OCI-LY7 (cell line): ENCODE data around the gene NUP210. TPM values are rescaled to one million over a fixed set of nuclear protein-coding genes. Genes with fewer than 3 reads are reported as not detected.

Experiments used
- BruUV-seq: library from RNA; stranded (reverse); fragments of 400-500 nt; replicated peaks from 2 replicates; lab custom pipeline; 2021; lab: Mats Ljungman, UMichigan
- CTCF ChIA-PET: fragments of 300-600 bp; sonication (Branson Sonifier 250); formaldehyde crosslinking; loops from one replicate; lab custom pipeline; 2022; ENCODE audit warnings: antibody characterized with exemption; ENCODE audit not compliant: unreplicated experiment; lab: Charles Lee
- POLR2A ChIA-PET: fragments of 300-600 bp; sonication (Branson Sonifier 250); formaldehyde crosslinking; loops from one replicate; lab custom pipeline; 2022; ENCODE audit warnings: antibody characterized with exemption; lab: Charles Lee
- DNase-seq: peaks from one replicate; pipeline ENCODE4 v3.0.0-alpha.2; 2015; ENCODE audit warnings: low spot score
- H2AFZ ChIP-seq: fragments of 200-600 bp; sonication (generic), shearing (Covaris generic); 2 replicates; pipeline ENCODE4 v1.6.1; 2014; ENCODE audit warnings: mild to moderate bottlenecking, antibody characterized with exemption, low read length, moderate library complexity
- H3K27ac ChIP-seq: fragments of 200-600 bp; sonication (generic); 2 replicates; pipeline ENCODE4 v1.5.1; 2014; ENCODE audit warnings: mixed run types, low read depth, mild to moderate bottlenecking, moderate library complexity, low read length, inconsistent platforms; ENCODE audit not compliant: poor library complexity, severe bottlenecking
- H3K36me3 ChIP-seq: fragments of 200-600 bp; sonication (generic); 2 replicates; pipeline ENCODE4 v1.6.1; 2014; ENCODE audit warnings: mild to moderate bottlenecking, antibody characterized with exemption, low read length, moderate library complexity, mixed read lengths; ENCODE audit not compliant: insufficient read depth
- H3K4me1 ChIP-seq: fragments of 200-600 bp; sonication (generic); 2 replicates; pipeline ENCODE4 v1.5.1; 2014; ENCODE audit warnings: mild to moderate bottlenecking, low read length; ENCODE audit not compliant: insufficient read depth, poor library complexity, severe bottlenecking
- H3K4me2 ChIP-seq: fragments of 200-600 bp; sonication (generic); 2 replicates; pipeline ENCODE4 v1.6.1; 2014; ENCODE audit warnings: mild to moderate bottlenecking, low read length
- H3K4me3 ChIP-seq: fragments of 200-600 bp; sonication (generic); 2 replicates; pipeline ENCODE4 v1.5.1; 2014; ENCODE audit warnings: mild to moderate bottlenecking, low read depth, low read length; ENCODE audit not compliant: poor library complexity, severe bottlenecking
- H3K79me2 ChIP-seq: fragments of 200-600 bp; sonication (generic); 2 replicates; pipeline ENCODE4 v1.6.1; 2016; ENCODE audit warnings: low read depth, mild to moderate bottlenecking, low read length, moderate library complexity, mixed read lengths; ENCODE audit not compliant: insufficient read depth
- H3K9me2 ChIP-seq: fragments of 200-600 bp; sonication (generic); 2 replicates; pipeline ENCODE4 v1.6.1; 2016; ENCODE audit warnings: mild to moderate bottlenecking, low read length, mixed read lengths; ENCODE audit not compliant: insufficient read depth
- H3K9me3 ChIP-seq: fragments of 200-600 bp; sonication (generic); 2 replicates; pipeline ENCODE4 v1.6.1; 2014; ENCODE audit warnings: mild to moderate bottlenecking, mixed run types, low read length, mixed read lengths
- H4K20me1 ChIP-seq: fragments of 200-600 bp; sonication (generic); 2 replicates; pipeline ENCODE4 v1.6.1; 2014; ENCODE audit warnings: mild to moderate bottlenecking, antibody characterized with exemption, low read length, moderate library complexity, mixed read lengths; ENCODE audit not compliant: insufficient read depth
- CTCF ChIP-seq: fragments of 200-600 bp; sonication (generic); conservative IDR thresholded peaks from 2 replicates; pipeline ENCODE4 v1.5.1; 2014; ENCODE audit warnings: mild to moderate bottlenecking, antibody characterized with exemption, low read length, moderate library complexity, mixed read lengths
- EZH2phosphoT487 ChIP-seq: fragments of 200-600 bp; sonication (generic); IDR thresholded peaks from 2 replicates; pipeline ENCODE4 v1.6.1; 2018; ENCODE audit warnings: low read depth, borderline replicate concordance, mild to moderate bottlenecking, mixed run types, antibody characterized with exemption, low read length, moderate library complexity, mixed read lengths
- intact Hi-C: fragments of 100-400 bp; cut with micrococcal nuclease; formaldehyde crosslinking; loops from one replicate; pipeline ENCODE4 v1.10.0; 2022; ENCODE audit not compliant: unreplicated experiment
- total RNA-seq, 2 experiments: library from RNA; depleted of rRNA in 1 of 2; stranded (reverse); fragments of >200 nt in 1 of 2; shearing (Covaris generic) in 1 of 2; gene quantifications; 2 replicates each; pipeline ENCODE4 v1.2.3, GENCODE V29; 2014 to 2022

NUP210 gene
- total RNA-seq, 2 experiments from 2014 or later, result 195 to 232 TPM

GRCh38 chr3:13344663-13345062 is 75.5 kb downstream of the NUP210 start:
- no peak for DNase-seq
- TF ChIP-seq CTCF (no peak), EZH2phosphoT487 (no peak)
- POLR2A ChIA-PET, result interaction anchor here (1.1 to 3.2 kb wide), 3 partner anchors 10 to 87 kb away, joined by 3 to 12 read pairs (median 3); no protein-coding TSS in a partner anchor
- CTCF ChIA-PET, result no interaction called here
- BruUV-seq, result no TSS peak
- intact Hi-C loops, result no loop called here
- no peaks in the 10 kb centered on the region for H3K79me2 ChIP-seq
- no peak overlapping the region for H3K27ac ChIP-seq
- no peak overlapping the region for H3K4me2 ChIP-seq
- H3K4me3 ChIP-seq, result no peak overlapping the region
- no peak overlapping the region for H2AFZ ChIP-seq
- peaks cover 99% of the 10 kb centered on the region for H3K36me3 ChIP-seq
- H3K9me2 ChIP-seq, result no peaks in the 10 kb centered on the region
- H4K20me1 ChIP-seq, result no peaks in the 10 kb centered on the region
- H3K4me1 ChIP-seq, result peaks cover 6% of the 10 kb centered on the region
- no peaks in the 10 kb centered on the region for H3K9me3 ChIP-seq

DNA sequence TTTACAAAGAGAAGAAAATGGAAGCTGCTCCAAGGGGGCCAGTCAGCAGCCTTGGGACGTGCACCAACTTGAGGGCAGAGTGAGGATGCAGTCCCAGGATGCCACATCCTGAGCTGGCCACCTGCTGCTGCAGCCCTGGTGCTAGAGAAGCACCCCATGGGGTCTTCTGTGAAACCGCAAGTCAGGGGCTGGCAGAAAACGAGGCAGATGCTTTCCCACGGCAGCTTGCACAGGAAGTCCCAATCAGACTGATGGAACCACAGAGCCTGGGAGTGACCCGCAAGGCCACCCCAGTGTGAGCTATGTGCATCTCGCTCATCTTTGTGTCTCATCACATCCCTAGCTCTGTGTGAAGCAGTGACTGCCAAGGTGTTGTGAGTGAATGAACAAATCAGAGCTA is 76.5 kb downstream of the NUP210 start:
- H3K4me2 ChIP-seq, result no peak overlapping the region
- no peak for DNase-seq
- ChIA-PET CTCF (no interaction called here), POLR2A (interaction anchor here (0.8 to 3.2 kb wide), 2 partner anchors 11 to 14 kb away, joined by 3 to 12 read pairs; no protein-coding TSS in a partner anchor)
- BruUV-seq, result no TSS peak
- H3K79me2 ChIP-seq, result no peaks in the 10 kb centered on the region
- no peaks in the 10 kb centered on the region for H3K9me2 ChIP-seq
- H4K20me1 ChIP-seq, result no peaks in the 10 kb centered on the region
- H3K36me3 ChIP-seq, result peaks cover 99% of the 10 kb centered on the region
- intact Hi-C loops, result no loop called here
- TF ChIP-seq CTCF (no peak), EZH2phosphoT487 (no peak)
- no peak overlapping the region for H3K27ac ChIP-seq
- peaks cover 17% of the 10 kb centered on the region for H3K4me1 ChIP-seq
- H3K9me3 ChIP-seq, result no peaks in the 10 kb centered on the region
- H3K4me3 ChIP-seq, result no peak overlapping the region
- H2AFZ ChIP-seq, result no peak overlapping the region

DNA sequence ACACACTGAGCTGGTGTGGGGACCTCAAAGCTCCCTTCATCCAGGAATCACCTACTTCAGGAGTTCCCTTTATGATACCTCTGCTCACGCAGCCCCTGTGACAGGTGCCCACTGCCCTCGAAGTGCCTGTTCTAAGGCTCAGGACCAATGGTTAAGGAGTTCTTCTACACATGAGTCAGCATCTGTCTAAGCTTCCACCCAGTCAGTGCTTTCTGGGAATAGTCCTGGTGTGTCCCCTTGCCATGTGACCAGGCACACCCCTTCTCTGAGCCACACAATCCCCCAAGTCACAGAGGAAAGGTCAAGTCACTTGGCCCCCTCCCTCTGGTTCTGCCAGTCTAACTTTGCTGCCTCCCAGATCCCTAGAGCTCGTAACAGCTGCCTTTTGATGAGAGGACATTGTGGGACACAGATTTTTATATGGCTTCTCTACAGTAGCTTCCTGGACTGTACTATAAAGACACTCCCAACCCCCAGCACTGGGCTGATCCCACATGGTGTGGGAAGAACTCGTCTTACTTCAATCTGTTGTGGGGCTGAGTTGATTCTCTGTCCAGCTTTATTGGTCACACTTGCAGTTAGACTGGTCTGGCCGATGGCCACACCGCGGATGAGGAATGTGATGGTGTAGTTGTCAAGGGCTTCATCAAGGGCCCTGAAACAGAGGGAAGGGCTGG is 78.8 kb downstream of the NUP210 start:
- BruUV-seq, result no TSS peak
- H3K4me1 ChIP-seq, result peaks cover 26% of the 10 kb centered on the region

More for the DNA sequence above, 78.8 kb downstream of the NUP210 start:
- CTCF ChIA-PET, result no interaction called here
- H3K4me3 ChIP-seq, result no peak overlapping the region
- H3K9me3 ChIP-seq, result no peaks in the 10 kb centered on the region
- TF ChIP-seq CTCF (no peak), EZH2phosphoT487 (no peak)
- peaks cover 99% of the 10 kb centered on the region for H3K36me3 ChIP-seq
- no peaks in the 10 kb centered on the region for H4K20me1 ChIP-seq
- no peaks in the 10 kb centered on the region for H3K79me2 ChIP-seq
- intact Hi-C loops, result no loop called here
- POLR2A ChIA-PET, result interaction anchor here (3.2 kb wide), 1 partner anchor 9 kb away, joined by 12 read pairs; no protein-coding TSS in a partner anchor
- no peak overlapping the region for H2AFZ ChIP-seq
- no peak overlapping the region for H3K27ac ChIP-seq
- no peaks in the 10 kb centered on the region for H3K9me2 ChIP-seq
- no peak overlapping the region for H3K4me2 ChIP-seq
- DNase-seq, result no peak
